ENCODE data around the gene HOXD10.

DNA sequence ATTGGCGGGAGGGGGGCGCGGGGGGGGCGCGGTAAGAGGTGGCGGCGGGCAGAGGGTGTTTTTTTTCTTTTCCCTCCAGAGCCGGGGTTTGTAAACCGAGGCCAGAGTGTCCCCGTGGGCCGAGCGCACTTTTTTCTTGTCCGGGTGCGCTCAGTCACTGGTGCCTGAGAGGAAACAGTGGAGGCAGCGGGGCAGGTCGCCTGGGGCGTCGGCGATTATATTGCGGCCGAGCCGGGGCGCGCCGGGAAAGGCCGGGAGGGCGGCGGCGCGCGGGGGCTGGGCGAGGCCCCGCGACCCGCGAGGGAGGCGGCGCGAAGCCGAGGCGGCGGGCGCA is 13.2 kb downstream of the HOXD10 start:
- TF ChIP-seq, protein P1, sequence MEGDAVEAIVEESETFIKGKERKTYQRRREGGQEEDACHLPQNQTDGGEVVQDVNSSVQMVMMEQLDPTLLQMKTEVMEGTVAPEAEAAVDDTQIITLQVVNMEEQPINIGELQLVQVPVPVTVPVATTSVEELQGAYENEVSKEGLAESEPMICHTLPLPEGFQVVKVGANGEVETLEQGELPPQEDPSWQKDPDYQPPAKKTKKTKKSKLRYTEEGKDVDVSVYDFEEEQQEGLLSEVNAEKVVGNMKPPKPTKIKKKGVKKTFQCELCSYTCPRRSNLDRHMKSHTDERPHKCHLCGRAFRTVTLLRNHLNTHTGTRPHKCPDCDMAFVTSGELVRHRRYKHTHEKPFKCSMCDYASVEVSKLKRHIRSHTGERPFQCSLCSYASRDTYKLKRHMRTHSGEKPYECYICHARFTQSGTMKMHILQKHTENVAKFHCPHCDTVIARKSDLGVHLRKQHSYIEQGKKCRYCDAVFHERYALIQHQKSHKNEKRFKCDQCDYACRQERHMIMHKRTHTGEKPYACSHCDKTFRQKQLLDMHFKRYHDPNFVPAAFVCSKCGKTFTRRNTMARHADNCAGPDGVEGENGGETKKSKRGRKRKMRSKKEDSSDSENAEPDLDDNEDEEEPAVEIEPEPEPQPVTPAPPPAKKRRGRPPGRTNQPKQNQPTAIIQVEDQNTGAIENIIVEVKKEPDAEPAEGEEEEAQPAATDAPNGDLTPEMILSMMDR (conservative IDR thresholded peaks at IDR 0.05; ENCODE audit: low read length): no peak
- TF ChIP-seq EZH2phosphoT487 (IDR thresholded peaks at IDR 0.05; ENCODE audit: borderline replicate concordance, low read depth, low read length): no peak
